Tibial nerve (tissue), 4 donors: ENCODE measurements around the gene SCN8A.

Source experiments
- EP300 ChIP-seq, 2 donors: sonication (generic); formaldehyde crosslinking; IDR thresholded peaks; one replicate each; pipeline ENCODE4 v1.6.1; 2017; ENCODE audit warnings: antibody characterized with exemption in 2 of 2, mild to moderate bottlenecking in 1 of 2
- POLR2A ChIP-seq, 2 donors: fragments of 450-650 bp; IDR thresholded peaks; one replicate each; pipeline ENCODE4 v1.6.1; 2017; ENCODE audit warnings: antibody characterized with exemption in 2 of 2, mild to moderate bottlenecking in 2 of 2, moderate library complexity in 2 of 2
- TF ChIP-seq, protein P1 (sequence below), 5 experiments: fragments of 200-600 bp in 3 of 5; fragments of 450-650 bp in 2 of 5; sonication (generic) in 3 of 5; IDR thresholded peaks; one replicate each; pipeline ENCODE4 v1.5.1; 2016 to 2019; ENCODE audit warnings: antibody characterized with exemption in 5 of 5, mild to moderate bottlenecking in 3 of 5, moderate library complexity in 2 of 5

DNA sequence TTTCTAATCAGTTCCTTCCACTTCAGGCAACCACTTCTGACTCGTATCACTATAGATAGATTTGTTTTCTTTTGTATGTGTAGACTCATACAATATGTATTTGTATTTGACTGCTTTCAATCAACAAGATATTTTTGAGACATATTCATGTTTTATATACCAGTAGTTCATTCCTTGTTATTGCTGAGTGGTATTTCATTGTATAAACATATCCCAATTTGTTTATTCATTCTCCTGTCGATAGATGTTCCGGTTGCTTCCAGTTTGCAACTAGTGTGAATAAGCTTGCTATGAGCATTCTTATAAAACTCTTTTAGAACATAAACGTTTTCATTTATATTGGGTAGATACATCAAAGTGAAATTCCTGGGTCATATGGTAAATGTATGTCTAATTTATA is 138.3 kb downstream of the SCN8A start:
- TF ChIP-seq, protein P1, sequence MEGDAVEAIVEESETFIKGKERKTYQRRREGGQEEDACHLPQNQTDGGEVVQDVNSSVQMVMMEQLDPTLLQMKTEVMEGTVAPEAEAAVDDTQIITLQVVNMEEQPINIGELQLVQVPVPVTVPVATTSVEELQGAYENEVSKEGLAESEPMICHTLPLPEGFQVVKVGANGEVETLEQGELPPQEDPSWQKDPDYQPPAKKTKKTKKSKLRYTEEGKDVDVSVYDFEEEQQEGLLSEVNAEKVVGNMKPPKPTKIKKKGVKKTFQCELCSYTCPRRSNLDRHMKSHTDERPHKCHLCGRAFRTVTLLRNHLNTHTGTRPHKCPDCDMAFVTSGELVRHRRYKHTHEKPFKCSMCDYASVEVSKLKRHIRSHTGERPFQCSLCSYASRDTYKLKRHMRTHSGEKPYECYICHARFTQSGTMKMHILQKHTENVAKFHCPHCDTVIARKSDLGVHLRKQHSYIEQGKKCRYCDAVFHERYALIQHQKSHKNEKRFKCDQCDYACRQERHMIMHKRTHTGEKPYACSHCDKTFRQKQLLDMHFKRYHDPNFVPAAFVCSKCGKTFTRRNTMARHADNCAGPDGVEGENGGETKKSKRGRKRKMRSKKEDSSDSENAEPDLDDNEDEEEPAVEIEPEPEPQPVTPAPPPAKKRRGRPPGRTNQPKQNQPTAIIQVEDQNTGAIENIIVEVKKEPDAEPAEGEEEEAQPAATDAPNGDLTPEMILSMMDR (IDR thresholded peaks at IDR 0.05): no peak
- TF ChIP-seq POLR2A (IDR thresholded peaks at IDR 0.05) (no peak), EP300 (IDR thresholded peaks at IDR 0.05) (no peak)
